ENCODE results near the gene ADRA1B.

DNA sequence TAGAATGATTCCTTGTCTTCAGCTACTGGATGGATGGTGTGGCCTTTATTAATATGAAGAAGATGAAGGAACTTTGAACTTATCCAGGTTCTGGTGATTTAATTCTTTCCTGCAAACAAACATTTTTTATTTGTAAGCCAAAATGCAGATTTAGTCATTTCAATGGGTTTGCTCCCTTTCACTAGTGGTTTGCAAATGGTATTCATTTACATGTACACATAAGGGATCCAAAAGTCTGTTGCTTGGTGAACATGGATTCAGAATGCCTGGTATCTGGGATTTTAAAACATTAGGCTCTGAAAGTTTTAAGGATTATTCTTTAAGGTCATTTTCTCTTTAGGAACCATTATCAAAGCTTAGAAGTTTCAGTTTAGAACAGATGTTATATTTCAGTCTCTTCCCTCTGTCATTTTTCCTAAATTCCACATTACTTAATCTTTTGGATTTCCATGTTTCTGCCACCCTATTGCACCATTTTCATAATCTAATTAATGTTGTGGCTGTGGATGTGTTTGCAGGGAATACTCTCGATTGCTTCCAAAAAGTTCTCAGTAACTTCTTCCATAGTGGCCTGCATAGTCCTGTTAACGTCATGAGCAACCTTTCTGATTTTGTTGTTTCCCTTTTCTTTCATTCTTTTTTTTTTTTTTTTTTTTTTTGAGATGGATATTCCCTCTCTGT is 102.8 kb downstream of the ADRA1B start:
- TF ChIP-seq FOXK2 (IDR thresholded peaks at IDR 0.05) (no peak), FOXA1 (IDR thresholded peaks at IDR 0.05) (no peak), SP1 (IDR thresholded peaks at IDR 0.05) (no peak)

Measured in HEK293T (cell line).